ENCODE measurements around the gene IL16.

- TF ChIP-seq CTCF (IDR thresholded peaks at IDR 0.05; ENCODE audit: insufficient read depth, low read length, poor library complexity, severe bottlenecking) (no peak), EZH2phosphoT487 (conservative IDR thresholded peaks at IDR 0.05; ENCODE audit: low read length) (no peak)
Observed at GRCh38 chr15:81298611-81299010, 101.9 kb downstream of the IL16 start.

Data from SU-DHL-6 (cell line).